Stimulated activated CD8-positive, alpha-beta memory T cell treated with anti-CD3 and anti-CD28 coated beads, Interleukin-4, amount 100 ng/mL, for 4 hours (primary cell): ENCODE data around the gene LRRC3C.

ENCODE experiments used
- DNase-seq, 2 donors: peaks; one replicate each; pipeline ENCODE4 v3.0.0-alpha.2; 2020; ENCODE audit warnings: low read depth in 2 of 2, low spot score in 1 of 2

LRRC3C gene

DNA sequence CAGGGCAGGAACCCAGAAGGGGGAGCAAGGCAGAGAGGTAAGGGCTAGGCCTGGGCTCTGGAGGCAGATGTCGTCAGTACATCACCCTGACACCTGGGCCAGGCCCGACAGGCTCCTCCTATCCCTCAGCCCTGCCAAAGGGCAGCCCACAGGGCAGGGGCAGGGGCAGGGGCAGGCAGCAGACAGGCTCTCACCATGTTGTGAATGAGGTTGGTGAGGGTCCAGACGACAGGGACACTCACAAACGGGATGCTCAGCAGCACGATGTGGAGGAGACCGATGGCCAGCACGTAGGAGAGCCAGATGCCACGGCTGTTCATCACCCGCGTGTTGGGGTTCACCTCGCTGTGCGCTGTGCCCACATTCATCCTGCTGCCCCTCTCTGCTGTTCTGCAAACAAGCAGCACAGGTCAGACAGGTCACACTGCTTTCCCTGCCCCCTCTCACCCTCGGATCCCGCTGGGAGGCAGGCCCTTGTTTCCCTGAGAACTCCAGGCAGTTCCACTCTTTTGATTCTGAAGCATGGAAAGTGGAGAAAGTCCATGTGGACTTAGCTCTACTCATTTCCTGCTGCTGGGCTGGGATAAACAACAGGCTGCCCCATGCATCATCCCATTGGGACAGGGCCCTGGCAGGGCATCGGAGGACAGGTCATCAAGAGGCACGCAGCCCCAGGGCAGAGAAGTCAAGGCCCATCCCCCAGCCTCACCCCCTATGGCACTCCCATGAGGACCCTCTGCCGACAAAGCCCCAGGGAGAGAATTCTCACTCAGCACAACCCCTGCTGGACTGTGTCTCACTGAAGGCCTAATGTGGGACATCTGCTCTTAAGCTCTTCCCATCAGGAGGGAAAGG is 3.5 kb upstream of the LRRC3C start:
- DNase-seq: no peak

- DNase-seq: no peak
These were observed 2.9 kb upstream of the LRRC3C start for GRCh38 chr17:39924691-39925055.

DNA sequence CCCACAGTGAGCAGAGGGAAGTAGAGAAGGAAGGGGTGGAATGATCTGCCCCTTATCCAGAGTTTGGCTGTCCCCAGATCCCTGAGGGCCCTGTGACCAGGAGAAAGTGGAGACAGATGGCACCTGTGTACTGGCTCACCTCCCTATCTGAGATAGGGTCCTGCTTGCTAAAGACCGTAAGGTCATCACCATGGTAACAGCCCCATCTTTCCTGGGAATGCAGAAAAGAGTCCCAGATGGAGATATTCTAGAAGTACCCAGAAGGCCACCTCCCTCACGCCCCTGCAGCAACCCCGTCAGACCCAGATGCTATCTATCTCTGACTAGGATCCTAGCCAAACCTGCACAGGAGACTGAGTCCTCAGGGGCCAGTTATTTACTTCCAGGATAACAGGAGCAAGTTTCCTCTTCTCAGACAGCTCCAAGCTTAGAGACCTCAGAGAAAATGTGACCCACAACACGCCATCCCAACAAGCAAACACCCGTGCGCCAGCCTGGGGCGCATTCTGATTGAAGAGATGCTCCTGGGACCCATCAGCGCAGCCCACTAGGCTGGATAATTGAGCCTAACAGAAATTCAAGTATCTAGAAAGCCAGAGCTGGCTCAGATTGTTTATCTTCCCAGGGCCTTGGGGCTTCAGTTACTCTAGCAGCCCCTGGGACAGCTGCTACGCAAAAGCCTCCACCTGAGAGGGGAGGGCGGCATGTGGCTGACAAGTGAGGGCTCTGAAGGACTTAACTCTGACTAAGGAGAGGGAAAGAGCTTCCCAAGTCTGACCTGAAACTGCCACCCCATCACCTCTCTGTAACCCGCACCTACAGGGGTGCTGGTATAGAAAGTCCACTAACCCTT is 2.0 kb upstream of the LRRC3C start:
- DNase-seq: no peak

DNA sequence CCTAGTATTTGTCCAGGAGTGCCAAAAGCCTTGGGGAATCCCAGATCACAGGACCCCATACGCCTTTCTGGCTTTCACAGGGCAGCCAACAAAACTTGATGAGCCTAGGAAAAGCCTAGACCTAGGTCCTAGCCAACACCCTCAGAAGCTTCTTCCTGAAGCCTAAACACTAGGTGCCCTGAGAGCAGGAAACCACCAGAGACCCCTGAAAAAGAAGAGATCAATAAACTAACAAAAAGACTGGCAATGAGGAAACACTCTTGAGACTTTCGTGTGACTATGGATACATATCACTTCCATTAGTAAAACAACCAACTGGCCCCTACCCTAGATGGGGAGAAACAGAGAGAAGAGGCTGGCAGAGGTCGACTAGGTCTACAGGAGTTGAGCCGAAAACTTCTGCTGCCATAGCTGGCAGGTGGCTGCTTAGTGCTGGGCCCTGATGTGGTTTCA is 1.4 kb upstream of the LRRC3C start:
- no peak for DNase-seq

DNA sequence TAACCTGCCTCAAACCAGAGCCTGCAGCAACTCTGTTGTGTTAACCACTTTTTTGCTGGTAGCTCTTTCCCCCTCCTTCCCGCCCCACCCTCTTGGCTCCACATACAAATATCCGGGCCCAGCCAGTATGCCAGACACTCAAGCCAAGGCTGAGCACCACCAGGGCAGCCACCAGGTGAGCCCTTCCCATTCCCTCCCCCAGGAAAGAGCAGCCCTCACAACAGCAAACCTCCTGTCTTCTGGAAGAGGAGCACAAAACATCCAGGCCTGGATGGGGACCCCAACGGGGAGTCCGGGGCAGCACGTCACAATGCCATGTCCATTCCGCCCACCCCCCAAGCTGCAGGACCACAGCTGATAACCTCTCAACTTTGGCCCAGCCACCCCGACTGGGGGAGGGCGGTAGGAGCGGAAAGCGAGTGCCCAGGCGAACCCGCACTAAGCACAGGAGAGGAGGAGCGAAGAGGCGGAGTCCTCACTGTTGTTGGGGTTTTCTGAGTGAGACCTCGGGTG is 888 bp upstream of the LRRC3C start:
- DNase-seq: peak in 1 of 2 donors; percentile 32

- no peak for DNase-seq
These were observed 661 bp downstream of the LRRC3C start for GRCh38 chr17:39927929-39928857.

GRCh38 chr17:39928858-39929645 is 1.5 kb downstream of the LRRC3C start:
- DNase-seq: no peak

DNA sequence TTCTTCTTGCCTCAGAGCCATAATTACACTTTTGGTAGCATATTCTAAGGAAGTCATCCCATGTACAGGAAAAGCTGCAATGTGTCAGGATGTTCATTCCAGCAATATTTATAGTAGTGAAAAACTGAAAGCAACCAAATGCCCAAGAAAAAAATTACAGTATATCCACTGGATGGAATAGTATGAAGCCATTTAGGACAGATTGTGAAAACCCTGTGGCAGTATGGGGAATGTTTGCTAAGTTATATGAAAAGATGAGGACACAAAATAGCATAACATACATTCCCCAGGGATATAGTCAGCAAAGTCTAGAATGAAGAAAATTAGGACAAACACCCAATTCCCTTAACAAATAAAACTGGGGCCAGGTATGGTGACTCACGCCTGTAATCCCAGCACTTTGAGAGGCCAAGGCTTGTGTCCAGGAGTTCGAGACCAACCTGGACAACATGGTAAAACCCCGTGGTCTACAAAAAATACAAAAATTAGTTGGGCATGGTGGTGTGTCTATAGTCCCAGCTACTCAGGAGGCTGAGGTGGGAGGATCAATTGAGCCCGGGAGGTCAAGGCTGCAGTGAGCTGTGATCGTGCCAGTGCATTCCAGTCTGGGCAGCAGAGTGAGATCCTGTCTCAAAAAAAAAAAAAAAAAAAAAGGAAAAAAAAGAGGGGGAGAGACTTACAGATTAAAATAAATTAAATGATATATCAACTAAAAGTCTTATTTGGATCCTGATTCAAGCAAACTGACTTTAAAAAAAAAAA is 2.3 kb downstream of the LRRC3C start:
- no peak for DNase-seq

DNA sequence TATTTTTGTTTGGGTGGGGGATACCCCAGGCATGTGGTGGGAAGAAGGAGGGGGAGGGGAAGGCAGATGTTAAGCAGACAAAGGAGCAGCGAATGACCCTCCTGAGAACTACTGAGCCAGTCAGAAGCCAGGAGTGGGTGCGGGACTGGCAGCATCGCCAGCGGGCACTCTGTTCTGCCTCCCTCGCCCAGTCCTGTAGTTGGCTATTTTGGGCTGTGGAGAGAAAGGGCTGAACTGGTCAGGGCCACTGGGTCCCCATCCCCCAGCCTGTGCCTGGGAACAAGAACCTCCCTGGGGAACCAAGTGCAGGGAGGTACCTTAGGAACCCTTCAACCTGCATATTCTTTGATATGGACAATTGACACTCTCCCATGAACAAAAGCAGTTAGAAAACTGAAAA is 6.4 kb downstream of the LRRC3C start:
- DNase-seq: no peak

DNA sequence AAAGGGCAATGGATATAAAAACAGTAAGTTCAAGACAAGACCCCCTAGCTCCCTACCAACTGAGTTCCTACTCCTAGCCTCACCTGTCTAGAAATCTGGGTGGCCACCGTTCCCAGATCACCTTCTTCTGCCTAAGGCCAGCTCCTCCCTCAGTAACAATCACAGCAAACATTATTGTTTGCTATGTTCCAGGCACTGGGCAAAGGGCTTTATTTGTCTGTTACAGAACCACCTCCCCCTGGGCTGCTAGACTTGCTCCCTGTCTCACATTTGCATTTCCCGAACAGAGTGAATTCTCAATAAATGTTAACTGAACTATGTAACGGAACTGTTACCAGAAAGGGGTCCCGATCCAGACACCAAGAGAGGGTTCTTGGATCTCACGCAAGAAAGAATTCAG is 6.8 kb downstream of the LRRC3C start:
- DNase-seq: no peak

- no peak for DNase-seq
These were observed 8.4 kb downstream of the LRRC3C start for GRCh38 chr17:39935909-39936308.

GRCh38 chr17:39937447-39937846 is 9.9 kb downstream of the LRRC3C start:
- DNase-seq: no peak

GRCh38 chr17:39938140-39938869 is 10.8 kb downstream of the LRRC3C start:
- DNase-seq: no peak

- DNase-seq: no peak
These were observed 11.6 kb downstream of the LRRC3C start for GRCh38 chr17:39939106-39939505.

GRCh38 chr17:39939588-39940419 is 12.3 kb downstream of the LRRC3C start:
- no peak for DNase-seq

DNA sequence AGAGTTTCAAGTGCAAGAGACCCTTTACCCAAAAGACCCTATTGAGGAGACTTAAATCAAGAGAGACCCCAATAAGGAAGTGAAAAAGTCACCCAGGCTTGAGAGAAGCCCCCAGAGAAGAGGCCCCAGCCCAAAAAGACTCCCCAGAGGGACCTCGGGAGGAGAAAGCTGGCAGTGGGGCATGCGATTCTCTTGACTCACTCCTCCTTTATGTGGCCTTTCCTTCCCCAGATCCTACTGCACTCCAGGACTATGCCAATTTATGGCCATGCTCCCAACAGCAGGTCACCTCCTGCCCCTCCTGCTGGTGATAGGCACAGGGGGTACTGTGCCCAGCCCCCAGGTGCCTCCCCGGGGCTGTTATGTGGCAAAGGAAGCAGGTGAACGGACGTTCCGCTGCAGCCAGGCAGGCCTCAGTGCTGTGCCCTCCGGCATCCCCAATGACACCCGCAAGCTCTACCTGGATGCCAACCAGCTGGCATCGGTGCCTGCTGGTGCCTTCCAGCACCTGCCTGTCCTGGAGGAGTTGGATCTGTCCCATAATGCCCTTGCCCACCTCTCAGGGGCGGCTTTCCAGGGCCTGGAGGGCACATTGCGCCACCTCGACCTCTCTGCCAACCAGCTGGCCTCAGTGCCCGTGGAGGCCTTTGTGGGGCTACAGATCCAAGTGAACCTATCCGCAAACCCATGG is 16.3 kb downstream of the LRRC3C start:
- DNase-seq: no peak

DNA sequence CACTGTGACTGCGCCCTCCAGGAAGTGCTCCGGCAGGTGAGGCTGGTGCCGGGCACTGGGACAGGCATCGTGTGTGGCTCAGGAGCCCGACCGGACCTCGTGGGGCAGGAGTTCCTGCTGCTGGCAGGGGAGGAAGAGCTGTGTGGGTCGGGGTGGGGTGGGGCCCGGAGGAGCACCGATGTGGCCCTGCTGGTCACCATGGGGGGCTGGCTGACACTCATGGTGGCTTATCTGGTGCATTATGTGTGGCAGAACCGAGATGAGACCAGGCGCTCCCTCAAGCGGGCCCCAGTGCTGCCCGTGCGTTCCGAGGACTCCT is 16.8 kb downstream of the LRRC3C start:
- no peak for DNase-seq
